Embryonic facial prominence (tissue), 1 donor: Measurements from ENCODE around the gene NPC1.

Source experiments
- DNase-seq: peaks from one replicate; pipeline ENCODE4 v3.0.0-alpha.2; 2016; ENCODE audit errors: extremely low spot score

The NPC1 gene

DNA sequence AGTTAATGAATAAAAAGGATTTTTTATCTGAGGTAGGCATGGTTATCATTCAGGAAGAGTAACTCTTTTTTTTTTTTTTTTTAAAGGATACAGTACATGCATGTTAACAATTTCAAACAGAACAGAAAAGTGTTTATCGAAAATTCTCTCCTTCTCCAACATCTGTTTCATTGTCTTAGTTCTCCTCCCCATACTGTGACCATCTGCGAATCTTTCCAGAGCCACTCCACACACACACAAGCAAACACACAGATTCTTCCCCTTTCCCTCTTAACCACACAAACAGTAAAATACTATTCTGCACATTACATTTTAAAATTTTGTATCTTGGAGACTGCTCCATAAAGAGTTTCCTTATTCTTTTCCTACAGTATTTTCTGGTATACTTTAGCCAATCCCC lies 38.0 kb downstream of the NPC1 start:
- DNase-seq: no peak

DNA sequence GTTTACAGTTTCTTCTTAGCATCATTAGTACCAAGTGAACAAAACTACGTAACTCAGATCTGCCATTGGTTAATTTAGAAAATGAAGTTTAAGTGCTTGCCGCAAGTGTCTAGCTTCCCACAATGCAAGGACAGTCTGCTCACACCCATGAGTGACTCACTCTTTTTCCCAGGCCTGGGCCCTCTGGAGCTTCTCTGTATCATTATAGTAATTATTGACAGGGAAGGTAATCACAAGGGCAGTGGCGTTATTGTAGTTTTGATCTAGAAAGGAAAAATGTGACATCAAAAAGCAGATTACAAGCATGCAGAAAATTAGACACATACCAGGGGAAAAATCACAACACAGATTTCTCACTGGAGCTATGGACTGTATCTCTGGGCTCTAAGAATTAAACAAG lies 38.5 kb downstream of the NPC1 start:
- DNase-seq: no peak

DNA sequence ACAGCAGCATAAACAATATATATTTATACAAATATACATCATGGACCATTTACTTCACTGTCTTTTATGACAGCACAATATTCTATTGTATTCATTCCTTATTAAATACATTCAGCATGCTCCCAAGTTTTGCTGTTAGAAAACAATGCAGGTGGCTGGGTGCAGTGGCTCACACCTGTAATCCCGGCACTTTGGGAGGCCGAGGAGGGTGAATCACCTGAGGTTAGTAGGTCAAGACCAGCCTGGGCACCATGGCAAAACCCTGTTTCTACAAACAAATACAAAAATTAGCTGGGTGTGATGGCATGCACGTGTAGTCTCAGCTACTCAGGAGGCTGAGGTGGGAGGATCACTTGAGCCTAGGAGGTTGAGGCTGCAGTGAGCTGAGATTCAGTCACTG lies 39.0 kb downstream of the NPC1 start:
- no peak for DNase-seq

DNA sequence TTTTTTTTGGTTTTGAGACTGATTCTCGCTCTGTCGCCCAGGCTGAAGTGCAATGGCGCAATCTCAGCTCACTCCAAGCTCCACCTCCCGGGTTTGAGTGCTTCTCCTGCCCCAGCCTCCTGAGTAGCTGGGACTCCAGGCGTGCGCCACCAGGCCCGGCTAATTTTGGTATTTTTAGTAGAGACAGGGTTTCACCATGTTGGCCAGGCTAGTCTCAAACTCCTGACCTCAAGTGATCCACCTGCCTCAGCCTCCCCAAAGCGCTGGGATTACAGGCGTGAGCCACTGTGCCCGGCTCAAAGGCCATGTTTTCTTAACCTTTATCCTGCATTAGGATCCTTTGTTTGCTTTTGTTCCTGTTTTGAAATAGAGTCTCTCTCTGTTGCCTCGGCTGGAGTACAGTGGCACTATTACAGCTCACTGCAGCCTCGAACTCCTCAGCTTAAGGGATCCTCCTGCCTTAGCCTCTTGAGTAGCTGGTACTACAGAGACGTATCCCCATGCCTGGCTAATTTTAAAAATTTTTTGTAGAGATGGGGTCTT lies 41.0 kb downstream of the NPC1 start:
- no peak for DNase-seq

DNA sequence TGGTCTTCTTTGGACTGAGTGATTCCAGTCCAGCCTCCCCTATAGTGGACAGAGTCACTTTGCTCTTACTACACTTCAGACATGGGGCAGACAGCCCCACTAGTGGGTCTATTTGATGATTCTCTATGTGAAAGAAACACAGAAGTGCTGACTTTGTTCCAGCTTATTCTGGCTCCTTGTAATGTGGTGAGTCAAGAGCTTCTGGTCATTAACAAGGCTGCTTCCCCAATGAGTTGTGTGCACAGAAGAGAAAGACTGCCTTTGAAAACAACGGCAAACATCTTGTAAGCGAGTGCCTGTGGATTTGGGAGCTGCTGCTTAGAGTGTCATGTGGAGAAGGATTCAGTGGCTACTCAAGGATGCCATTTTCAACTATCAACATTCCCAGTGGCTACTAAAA lies 43.8 kb downstream of the NPC1 start:
- DNase-seq: no peak

DNA sequence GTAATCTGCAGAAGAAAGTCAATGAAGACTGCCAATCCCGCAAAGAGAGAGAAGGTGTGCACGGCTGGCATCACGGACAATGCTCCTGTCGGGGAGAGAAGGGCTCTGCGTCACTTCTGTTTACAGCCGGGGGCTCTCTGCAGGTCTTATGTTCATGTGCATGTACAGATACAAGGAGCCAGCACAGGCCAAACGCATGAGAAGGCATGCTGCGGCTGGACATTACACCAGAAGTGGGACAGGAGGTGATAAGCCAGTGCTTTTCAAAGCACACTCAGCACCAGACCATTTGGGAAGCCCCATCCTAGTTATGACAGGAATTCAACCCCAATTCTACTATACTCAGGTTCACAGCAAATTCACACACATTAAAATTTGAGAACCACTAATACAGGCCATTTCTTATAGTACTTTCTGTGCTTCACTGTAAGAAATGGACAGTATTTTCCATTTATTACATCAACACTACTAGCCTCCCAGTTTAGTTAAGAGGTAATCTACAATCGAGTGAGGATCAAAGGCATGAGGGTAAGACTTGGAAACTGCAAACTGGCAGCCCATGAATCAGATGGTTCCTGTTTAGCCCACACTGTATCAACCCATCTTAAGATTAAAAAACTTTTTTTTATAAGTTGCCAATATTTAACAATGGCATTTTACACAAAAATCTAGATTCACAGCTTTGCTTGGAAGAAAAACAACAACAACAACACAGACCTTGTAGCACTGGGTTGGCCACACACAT lies 44.8 kb downstream of the NPC1 start:
- DNase-seq: no peak

DNA sequence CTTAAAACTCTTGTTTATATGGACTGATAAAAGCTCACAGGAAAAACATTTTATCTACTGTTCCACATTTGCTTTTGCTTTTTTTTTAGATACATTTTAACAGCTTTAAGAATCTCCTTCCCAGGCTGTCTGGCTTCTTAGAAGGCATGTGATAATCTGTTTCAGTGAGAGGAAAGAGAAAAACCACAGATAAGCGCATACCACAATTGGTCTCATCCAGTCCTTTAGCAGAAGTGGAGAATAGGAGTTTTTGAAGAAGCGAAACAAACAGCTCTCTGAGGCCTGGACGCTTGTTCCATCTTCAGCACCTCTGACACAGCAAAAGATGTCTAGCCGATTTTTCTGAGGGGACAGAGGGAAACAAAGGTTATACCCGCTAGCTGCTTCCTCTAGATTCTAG lies 45.4 kb downstream of the NPC1 start:
- no peak for DNase-seq

DNA sequence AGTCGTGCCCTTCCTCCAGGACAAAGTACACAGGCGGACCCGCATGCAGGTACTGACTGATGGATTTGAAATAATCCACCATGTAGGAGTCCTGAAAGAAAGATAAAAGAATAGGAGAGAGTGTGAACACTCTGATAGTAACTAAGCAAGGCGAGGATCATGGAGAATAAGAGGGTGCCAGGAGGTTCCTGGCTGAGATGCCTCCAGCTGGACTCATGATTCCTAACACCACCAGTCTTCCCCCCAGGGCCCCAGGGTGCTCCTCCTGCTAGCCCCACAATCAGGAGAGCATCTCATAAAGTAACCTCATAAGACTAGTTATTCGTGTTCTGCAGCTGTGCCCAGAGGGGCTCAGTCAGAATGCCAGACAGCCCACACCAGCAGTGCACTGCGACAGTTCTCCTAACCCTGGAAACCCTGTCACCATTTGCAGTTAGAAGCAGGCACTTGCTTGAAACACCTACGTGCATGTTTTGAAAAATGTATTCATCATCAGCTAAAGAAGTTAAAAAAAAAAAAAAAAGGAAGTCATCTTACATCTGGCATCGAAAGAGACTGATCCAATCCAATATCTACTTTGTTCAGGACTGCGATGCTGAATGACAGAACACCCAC lies 46.3 kb downstream of the NPC1 start:
- no peak for DNase-seq

DNA sequence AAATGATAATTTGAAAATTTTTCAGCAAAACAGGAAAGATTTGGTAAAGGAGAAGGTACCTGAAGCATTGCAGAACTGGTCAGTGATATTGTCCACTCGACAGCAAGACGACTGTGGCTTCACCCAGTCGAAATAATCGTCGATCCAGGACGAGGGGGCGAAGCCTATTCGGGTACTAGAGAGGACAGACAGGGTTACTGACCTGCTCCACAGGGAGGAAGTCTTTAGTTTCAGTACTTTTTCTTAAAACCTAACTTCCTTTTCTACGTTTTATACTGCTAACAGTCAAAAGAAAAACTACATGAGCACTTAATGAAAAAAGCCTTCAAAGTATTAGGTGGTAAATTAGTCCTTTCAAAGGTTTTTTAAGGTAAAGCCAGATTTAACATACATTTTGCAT lies 47.0 kb downstream of the NPC1 start:
- DNase-seq: no peak

DNA sequence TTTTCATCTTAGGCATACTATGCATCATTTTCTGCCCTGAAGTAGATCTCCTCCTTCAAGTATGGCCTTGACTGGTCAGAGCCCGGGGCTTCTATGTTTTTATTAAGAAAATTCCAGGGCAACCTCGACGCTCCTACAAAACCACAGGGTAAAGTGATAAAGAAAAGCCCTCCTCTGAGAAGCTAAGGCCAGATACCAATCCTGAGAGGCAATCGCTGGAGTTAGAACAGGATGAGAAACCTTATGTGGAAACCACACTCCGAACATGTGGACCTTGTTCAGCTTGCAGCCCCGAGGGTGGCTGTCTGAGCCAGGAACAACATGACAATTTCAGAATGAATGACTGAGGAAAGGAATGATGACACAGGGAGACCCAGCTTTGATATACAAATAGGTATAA lies 47.4 kb downstream of the NPC1 start:
- no peak for DNase-seq

DNA sequence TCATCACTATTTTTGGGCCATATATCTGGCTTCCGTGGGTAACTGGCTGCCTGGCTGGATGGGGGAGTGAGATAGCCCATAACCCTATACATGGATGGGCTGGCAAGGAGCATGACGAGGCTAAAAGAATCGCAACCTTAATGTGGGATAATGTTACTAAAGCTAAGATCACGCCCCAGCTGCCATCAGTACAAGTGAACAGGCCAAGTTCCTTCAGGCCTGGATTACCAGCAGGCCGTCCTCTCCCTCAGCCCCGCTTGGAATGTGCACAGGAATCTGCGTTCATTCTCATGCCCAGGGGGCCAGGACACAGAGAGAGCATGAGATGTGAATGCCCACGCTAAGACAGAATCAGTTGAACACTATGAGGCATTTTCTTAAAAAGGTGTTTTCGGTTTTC lies 48.3 kb downstream of the NPC1 start:
- DNase-seq: no peak

DNA sequence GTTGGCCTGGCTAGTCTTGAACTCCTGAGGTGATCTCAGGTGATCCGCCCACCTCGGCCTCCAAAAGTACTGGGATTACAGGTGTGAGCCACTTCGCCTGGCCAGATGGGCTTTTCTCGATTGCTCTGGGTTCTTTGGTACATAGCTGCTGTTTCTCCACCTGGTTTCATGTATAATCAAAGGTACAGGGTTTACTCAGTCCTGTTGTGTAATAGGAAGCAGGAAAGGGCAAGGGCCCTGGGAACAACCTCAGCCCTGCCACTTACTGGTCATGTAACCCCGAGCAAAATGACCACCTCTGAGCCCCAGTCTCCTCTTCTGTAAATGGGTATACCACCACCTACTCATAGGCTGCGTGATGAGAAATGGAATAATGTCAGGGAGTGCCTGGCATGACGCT lies 49.0 kb downstream of the NPC1 start:
- DNase-seq: no peak

DNA sequence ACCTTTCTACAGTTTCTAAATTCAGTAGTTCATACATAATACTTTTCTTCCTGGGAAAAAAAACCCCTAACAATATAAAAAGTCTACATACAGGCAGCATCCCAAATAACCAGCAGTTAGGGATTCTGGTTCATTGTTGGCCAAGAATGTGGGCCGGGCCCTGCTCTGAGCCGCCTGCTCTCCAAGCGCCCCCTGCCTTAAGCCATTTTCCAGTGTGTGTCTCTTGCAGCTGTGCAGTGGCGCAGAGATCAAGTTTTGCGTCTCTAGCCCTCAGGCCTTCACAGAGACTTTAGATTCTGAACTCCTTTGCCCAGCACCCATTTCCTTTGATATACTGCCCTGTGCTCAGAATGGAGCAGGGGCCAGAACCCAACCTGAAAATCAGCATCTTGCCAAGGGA lies 50.1 kb downstream of the NPC1 start:
- DNase-seq: no peak

DNA sequence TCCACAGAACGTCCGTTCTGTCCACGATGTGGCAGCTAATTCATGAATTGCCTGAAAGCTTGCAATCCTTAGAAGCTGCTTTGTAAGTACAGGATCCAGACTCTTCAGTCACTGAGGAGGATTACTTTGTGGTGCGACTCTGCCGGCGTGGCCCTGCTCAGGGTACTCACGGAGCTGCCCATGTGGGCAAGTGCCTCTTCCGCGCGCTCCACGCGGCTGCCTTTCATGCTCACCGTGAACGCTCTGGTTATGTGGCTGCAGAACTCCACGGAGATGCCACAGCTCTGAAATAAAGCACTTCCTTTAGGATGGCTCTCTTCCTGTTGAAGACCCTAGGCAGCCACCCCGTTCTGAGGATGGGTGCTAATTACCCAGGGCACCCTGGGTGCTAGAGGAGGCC lies 52.0 kb downstream of the NPC1 start:
- no peak for DNase-seq

DNA sequence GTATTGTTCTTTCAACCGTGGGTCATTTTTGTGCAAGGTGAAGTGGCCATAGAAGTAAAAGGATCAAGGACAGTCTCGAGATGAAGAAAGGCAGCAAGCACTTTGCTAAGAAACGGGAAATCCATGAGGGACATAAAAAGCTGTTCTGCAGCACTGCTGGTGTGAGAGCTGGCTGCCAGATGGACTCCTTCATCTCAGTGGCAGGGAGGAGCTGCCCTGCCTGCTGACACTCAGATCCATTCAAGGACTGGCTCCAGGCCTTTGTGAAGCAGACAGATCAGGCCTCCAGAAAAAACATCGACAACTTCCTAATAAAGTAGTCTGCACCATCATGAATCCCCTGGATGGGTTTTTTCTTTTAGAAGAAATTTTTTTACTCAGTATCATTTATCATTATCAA lies 53.5 kb downstream of the NPC1 start:
- no peak for DNase-seq

DNA sequence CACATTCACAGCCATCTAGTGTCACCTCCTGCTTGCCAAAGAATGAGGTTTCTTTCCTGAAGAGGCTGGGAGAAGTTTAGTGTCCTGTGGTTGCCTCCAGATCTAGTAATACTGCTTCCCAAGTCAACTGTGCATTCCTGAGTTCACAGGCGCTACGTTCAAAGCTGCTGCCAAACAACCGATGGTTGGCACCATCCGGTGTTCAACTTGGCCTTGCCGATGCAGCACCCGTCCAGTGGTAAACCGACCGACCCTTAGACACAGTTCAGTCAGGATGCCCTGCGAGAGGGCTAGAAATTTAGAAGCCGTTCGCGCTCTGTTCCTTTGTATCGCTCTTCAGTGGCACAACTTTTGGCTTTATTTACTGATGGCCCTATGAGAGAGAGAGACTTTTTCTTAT lies 54.4 kb downstream of the NPC1 start:
- DNase-seq: no peak

DNA sequence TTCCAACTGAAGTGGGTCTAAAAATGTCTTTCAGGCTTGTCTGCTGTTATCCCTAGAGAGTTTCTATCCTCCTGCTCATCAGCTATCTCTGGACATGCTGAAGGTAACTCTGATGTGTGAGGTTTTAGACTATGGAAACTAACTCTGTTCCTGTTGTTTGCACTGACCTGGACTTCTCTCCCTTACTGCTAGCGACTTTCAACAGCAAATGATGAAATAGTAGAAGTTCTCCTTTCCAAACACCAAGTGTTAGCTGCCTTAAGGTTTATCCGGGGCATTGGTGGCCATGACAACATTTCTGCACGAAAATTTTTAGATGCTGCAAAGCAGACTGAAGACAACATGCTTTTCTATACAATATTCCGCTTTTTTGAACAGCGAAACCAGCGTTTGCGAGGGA lies 56.1 kb downstream of the NPC1 start:
- no peak for DNase-seq

DNA sequence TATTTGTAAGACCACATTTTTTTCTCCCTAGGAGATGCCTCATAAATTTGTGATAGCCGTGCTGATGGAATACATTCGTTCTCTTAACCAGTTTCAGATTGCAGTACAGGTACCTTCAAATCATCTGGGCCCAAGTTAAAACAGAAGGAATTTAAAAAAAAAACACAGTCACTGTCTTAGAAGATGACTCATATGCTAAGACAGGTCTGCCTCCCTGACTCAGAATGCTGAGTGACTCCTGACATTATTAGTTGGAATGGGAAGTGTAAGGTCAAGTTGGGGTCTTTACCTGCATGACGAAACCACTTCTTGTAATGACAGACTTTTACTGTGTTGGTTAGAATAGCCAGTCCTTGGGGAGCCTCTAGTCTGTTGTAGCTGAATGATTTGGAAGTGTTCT lies 56.7 kb downstream of the NPC1 start:
- no peak for DNase-seq

DNA sequence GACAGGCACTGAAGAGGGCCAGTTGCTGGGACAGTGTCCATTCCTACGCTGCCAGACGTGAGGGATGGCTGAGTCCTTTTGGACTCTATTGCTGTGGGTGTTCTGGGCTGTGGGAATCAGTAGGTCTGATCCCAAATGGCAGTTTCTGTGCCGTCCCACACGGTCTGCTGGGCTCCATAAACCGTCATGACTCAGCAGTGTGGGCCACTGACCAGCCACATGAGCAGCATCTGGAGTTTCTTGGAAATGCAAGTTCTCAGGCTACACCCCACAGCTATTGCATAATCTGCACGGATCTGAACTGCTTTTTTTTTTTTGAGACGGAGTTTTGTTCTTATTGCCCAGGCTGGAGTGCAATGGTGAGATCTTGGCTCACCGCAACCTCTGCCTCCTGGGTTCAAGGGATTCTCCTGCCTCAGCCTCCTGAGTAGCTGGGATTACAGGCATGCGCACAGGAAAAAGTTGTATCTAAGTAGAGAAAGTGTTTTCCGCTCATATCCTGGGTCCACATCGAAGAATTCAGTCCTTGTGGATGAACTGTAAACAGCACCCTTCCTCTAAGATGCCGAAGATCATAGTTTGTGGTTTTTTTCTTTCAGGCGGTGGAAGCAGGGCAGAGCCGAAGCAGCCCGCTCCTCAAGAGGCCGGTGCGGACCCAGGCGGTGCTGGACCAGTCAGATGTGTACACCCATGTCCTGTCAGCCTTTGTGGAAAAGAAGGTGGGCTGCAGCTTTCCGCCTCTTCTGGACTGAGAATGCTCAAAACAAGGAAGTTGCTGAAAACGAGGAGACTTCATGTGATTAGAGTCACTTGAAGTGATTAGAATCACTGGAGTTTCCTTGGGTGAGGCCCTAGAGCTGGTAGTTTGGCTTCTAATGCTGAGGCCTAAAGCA lies 57.5 kb downstream of the NPC1 start:
- no peak for DNase-seq

DNA sequence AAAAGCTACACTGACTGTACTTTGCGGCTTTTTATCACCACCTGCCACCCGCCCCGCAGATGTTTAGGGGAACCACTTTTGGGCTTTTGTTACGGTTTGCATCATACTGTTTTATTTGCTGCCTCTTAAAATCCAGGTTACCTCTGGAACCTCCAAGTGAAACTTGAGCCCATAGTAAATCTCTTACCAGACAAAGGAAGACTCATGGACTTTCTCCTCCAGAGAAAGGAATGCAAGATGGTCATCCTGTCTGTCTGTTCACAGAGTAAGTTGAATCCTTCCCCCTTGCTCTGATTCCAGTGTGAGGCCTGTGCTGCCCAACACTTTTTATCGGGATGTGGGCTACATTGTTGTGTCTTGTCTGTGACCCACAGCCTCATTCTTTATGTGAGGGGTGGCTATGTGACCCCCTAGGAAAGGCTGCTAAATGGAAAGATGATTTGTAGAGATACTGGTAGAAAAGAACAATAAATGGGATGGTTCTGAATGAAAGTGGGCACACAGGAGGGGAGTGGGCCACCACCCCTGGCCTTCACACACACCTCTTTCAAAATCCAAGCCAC lies 59.7 kb downstream of the NPC1 start:
- DNase-seq: no peak

DNA sequence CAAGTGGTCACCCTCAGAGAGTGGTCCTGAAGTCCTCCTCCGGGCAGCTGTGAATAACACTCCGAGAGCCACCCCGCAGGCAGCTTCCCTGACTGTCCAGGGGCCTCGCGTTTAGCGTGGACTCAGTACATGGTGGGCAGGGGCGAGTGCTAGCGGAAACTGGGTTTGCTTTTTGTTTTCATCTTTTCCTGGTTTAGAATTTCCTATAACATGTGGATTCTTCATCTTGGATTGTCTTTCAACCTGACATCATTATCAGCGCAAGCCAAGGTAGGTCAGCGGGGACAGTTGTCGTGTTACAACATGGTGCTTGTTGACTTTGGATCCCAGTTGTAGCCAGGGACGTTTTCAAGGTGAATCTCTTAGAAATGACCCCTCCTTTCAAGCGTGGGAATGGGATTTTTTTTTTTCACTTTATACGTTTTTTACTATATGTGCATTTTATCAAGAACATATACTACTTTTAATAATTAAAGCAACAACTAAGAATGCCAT lies 62.0 kb downstream of the NPC1 start:
- no peak for DNase-seq
